Osteocyte (in vitro differentiated cells): ENCODE results near the gene CLEC1B. TPM values are rescaled to one million over a fixed set of nuclear protein-coding genes. Genes with fewer than 3 reads are reported as not detected.

Experiments used
- DNase-seq: peaks from one replicate; pipeline ENCODE4 v3.0.0; 2021; ENCODE audit warnings: mixed read lengths; ENCODE audit not compliant: unreplicated experiment; ENCODE audit errors: extremely low spot score
- H3K27ac Mint-ChIP-seq: one replicate; pipeline ENCODE4 v1.8.0; 2021; ENCODE audit warnings: mild to moderate bottlenecking, mixed read lengths; ENCODE audit not compliant: unreplicated experiment
- H3K27me3 Mint-ChIP-seq: one replicate; pipeline ENCODE4 v1.8.0; 2021; ENCODE audit warnings: mixed read lengths; ENCODE audit not compliant: unreplicated experiment
- H3K36me3 Mint-ChIP-seq: one replicate; pipeline ENCODE4 v1.8.0; 2021; ENCODE audit warnings: mixed read lengths; ENCODE audit not compliant: unreplicated experiment
- H3K4me1 Mint-ChIP-seq: one replicate; pipeline ENCODE4 v1.8.0; 2021; ENCODE audit warnings: mixed read lengths; ENCODE audit not compliant: unreplicated experiment
- H3K4me3 Mint-ChIP-seq: one replicate; pipeline ENCODE4 v1.8.0; 2021; ENCODE audit warnings: mild to moderate bottlenecking, moderate library complexity, mixed read lengths; ENCODE audit not compliant: unreplicated experiment
- H3K9me3 Mint-ChIP-seq: one replicate; pipeline ENCODE4 v1.8.0; 2021; ENCODE audit warnings: mixed read lengths; ENCODE audit not compliant: unreplicated experiment
- total RNA-seq: library from RNA; stranded (reverse); gene quantifications from 2 replicates; pipeline ENCODE4 v1.2.1, GENCODE V29; 2021
- TF ChIP-seq, protein P1 (sequence below): fragments of 200-600 bp; sonication (generic); IDR thresholded peaks from 2 replicates; pipeline ENCODE4 v1.5.0; 2021; ENCODE audit warnings: antibody characterized with exemption, mild to moderate bottlenecking, moderate library complexity

The CLEC1B gene
- total RNA-seq, 1 donor from 2014 or later: not detected

DNA sequence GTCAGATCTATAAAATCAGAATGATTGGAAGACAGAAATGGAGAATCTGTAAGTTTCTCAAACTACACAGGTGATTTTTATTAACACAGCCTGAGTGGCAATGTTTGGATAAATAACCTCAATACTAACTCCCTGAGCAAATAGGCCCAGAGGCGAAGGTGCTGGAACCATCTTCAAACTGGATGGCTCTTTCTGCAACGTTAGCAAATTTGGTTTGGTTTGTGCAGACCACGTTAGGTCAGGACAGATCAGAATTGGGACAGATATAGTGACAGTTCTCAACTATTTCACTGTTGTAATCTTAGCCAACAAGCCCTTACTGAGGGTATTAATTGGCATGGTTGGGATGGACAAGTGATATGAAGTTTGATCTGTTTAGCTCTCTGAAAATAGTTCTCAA is 22.4 kb upstream of the CLEC1B start:
- Mint-ChIP-seq H3K9me3 (no peaks in the 10 kb centered on the region), H3K4me3 (no peak overlapping the region), H3K27me3 (no peaks in the 10 kb centered on the region), H3K36me3 (no peaks in the 10 kb centered on the region), H3K27ac (no peak overlapping the region), H3K4me1 (no peaks in the 10 kb centered on the region)
- TF ChIP-seq, protein P1, sequence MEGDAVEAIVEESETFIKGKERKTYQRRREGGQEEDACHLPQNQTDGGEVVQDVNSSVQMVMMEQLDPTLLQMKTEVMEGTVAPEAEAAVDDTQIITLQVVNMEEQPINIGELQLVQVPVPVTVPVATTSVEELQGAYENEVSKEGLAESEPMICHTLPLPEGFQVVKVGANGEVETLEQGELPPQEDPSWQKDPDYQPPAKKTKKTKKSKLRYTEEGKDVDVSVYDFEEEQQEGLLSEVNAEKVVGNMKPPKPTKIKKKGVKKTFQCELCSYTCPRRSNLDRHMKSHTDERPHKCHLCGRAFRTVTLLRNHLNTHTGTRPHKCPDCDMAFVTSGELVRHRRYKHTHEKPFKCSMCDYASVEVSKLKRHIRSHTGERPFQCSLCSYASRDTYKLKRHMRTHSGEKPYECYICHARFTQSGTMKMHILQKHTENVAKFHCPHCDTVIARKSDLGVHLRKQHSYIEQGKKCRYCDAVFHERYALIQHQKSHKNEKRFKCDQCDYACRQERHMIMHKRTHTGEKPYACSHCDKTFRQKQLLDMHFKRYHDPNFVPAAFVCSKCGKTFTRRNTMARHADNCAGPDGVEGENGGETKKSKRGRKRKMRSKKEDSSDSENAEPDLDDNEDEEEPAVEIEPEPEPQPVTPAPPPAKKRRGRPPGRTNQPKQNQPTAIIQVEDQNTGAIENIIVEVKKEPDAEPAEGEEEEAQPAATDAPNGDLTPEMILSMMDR: no peak
- DNase-seq: no peak

DNA sequence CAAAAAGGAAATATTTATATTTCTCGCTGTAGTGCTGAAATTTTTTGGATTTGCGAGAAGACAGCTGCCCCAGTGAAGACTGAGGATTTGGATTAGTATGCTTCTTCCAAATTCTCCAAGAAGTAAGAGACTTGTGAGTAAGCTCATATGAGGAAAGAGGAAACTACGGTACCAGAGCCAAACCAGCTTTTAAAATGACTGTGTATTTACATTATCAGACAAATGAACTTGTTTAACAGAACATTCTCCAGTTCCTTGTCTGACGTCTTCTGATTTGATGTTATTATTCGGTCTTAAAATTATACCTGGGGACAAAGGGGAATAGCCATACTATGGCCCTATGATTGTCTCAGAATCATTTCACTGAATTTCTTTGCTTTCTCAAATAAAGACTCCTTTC is 19.5 kb upstream of the CLEC1B start:
- Mint-ChIP-seq H3K4me3 (no peak overlapping the region), H3K36me3 (no peaks in the 10 kb centered on the region), H3K4me1 (no peaks in the 10 kb centered on the region), H3K27ac (no peak overlapping the region), H3K27me3 (no peaks in the 10 kb centered on the region), H3K9me3 (no peaks in the 10 kb centered on the region)
- TF ChIP-seq, protein P1: no peak
- no peak for DNase-seq

- H3K4me1 Mint-ChIP-seq: no peaks in the 10 kb centered on the region
- H3K4me3 Mint-ChIP-seq: no peak overlapping the region
- TF ChIP-seq, protein P1: no peak
- peaks cover 8% of the 10 kb centered on the region for H3K27me3 Mint-ChIP-seq
- no peak for DNase-seq
- no peaks in the 10 kb centered on the region for H3K36me3 Mint-ChIP-seq
- no peak overlapping the region for H3K27ac Mint-ChIP-seq
- no peaks in the 10 kb centered on the region for H3K9me3 Mint-ChIP-seq
Observed at GRCh38 chr12:10016881-10017280, 18.0 kb upstream of the CLEC1B start.

GRCh38 chr12:10015450-10015849 is 16.5 kb upstream of the CLEC1B start:
- Mint-ChIP-seq H3K4me3 (no peak overlapping the region), H3K27me3 (peaks cover 14% of the 10 kb centered on the region), H3K9me3 (no peaks in the 10 kb centered on the region), H3K4me1 (no peaks in the 10 kb centered on the region), H3K27ac (no peak overlapping the region), H3K36me3 (no peaks in the 10 kb centered on the region)
- TF ChIP-seq, protein P1: no peak
- no peak for DNase-seq

DNA sequence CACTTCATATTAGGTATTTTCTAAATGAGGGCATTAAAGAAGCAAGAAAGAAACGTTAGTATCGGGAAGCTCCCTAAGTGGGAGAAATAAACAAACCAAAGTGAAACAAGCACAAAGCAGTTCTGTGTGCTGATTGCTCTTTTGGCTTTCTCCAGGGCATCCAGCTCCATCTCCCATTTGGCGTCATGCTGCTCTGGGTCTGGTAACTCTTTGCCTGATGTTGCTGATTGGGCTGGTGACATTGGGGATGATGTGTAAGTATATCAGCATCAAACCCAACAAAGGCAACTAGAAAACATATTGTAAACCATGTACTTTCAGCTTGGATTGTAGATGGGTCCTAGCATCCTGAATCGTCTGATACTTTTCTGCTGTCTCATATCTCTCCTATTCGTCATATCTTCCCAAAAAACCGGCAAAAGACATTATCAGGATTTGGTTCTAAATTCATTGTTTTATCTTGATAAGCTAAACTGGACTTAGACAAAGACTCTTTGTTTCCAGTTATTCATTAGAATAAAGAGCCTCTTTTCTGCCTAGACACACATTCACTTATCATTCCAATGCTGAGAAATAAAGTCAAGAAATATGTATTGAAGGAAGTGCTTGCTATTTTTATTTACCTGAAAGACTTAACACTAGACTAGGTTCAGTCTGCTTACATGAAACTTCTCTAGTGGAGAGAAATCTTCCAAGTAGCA is 13.9 kb upstream of the CLEC1B start:
- H3K27ac Mint-ChIP-seq: no peak overlapping the region
- no peaks in the 10 kb centered on the region for H3K4me1 Mint-ChIP-seq
- no peak overlapping the region for H3K4me3 Mint-ChIP-seq
- peaks cover 18% of the 10 kb centered on the region for H3K27me3 Mint-ChIP-seq
- DNase-seq: no peak
- TF ChIP-seq, protein P1: no peak
- H3K36me3 Mint-ChIP-seq: no peaks in the 10 kb centered on the region
- no peaks in the 10 kb centered on the region for H3K9me3 Mint-ChIP-seq
